HG03045 (cell line): ENCODE data around the gene KCNMB4.

Experiments used
- ATAC-seq: cut with Tn5 transposase; IDR thresholded peaks from one replicate; pipeline ENCODE4 v1.9.1; 2021; ENCODE audit warnings: mild to moderate bottlenecking, moderate library complexity; ENCODE audit not compliant: unreplicated experiment

The KCNMB4 gene

GRCh38 chr12:70365648-70366518 is at the start of gene KCNMB4:
TSS of gene KCNMB4 (plus strand) at chr12:70366290. CDS start at chr12:70366735, 445 bp downstream.
- peak; percentile 90 for ATAC-seq

- ATAC-seq, result peak; percentile 94
Measured at GRCh38 chr12:70317781-70318180, 48.3 kb upstream of the KCNMB4 start.

GRCh38 chr12:70319605-70320004 is 46.5 kb upstream of the KCNMB4 start:
- no peak for ATAC-seq

- no peak for ATAC-seq
Measured at GRCh38 chr12:70321191-70321590, 44.9 kb upstream of the KCNMB4 start.

- no peak for ATAC-seq
Measured at GRCh38 chr12:70327541-70327940, 38.5 kb upstream of the KCNMB4 start.

GRCh38 chr12:70329728-70330127 is 36.4 kb upstream of the KCNMB4 start:
- no peak for ATAC-seq

- no peak for ATAC-seq
Measured at GRCh38 chr12:70330158-70330557, 35.9 kb upstream of the KCNMB4 start.

GRCh38 chr12:70332236-70332635 is 33.9 kb upstream of the KCNMB4 start:
- no peak for ATAC-seq

GRCh38 chr12:70334742-70335141 is 31.3 kb upstream of the KCNMB4 start:
- ATAC-seq, result no peak

- no peak for ATAC-seq
Measured at GRCh38 chr12:70338531-70338930, 27.6 kb upstream of the KCNMB4 start.

- no peak for ATAC-seq
Measured at GRCh38 chr12:70351076-70351475, 15.0 kb upstream of the KCNMB4 start.

- ATAC-seq, result no peak
Measured at GRCh38 chr12:70353780-70354660, 12.1 kb upstream of the KCNMB4 start.

GRCh38 chr12:70354787-70355186 is 11.3 kb upstream of the KCNMB4 start:
- ATAC-seq, result no peak

GRCh38 chr12:70355972-70356371 is 10.1 kb upstream of the KCNMB4 start:
- no peak for ATAC-seq

GRCh38 chr12:70359458-70360197 is 6.5 kb upstream of the KCNMB4 start:
- ATAC-seq, result no peak

- no peak for ATAC-seq
Measured at GRCh38 chr12:70360218-70360617, 5.9 kb upstream of the KCNMB4 start.

- ATAC-seq, result no peak
Measured at GRCh38 chr12:70364695-70365397, 1.2 kb upstream of the KCNMB4 start.

- ATAC-seq, result no peak
Measured at GRCh38 chr12:70365398-70365647, 767 bp upstream of the KCNMB4 start.

- ATAC-seq, result peak; percentile 34
Measured at GRCh38 chr12:70366581-70367257, 629 bp downstream of the KCNMB4 start.
